HG02884 (cell line): ENCODE measurements around the gene SH3GL1.

Experiments used
- ATAC-seq: cut with Tn5 transposase; IDR thresholded peaks from one replicate; pipeline ENCODE4 v1.9.1; 2021; ENCODE audit warnings: mild to moderate bottlenecking, moderate library complexity; ENCODE audit not compliant: unreplicated experiment

The SH3GL1 gene

DNA sequence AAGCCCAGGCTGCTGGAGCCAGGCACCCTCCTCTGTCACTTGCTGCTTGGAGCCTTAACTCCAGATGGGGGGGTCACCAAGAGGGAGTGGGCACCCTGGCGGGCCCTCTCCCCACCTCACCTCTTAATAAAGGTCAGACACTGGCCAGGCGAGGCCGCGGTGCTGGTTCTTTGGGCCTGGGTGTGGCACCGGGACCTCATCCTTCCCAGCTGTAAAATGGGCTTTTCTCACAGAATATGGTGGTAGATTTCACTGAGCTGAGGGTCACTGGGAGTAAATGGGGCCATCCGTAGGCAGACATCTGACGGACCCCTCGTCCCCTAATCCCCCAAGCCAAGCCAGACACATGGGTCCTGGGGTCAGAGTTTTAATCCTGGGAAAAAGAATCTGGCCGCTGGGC, 76.7 kb downstream of the SH3GL1 start:
- ATAC-seq: no peak

DNA sequence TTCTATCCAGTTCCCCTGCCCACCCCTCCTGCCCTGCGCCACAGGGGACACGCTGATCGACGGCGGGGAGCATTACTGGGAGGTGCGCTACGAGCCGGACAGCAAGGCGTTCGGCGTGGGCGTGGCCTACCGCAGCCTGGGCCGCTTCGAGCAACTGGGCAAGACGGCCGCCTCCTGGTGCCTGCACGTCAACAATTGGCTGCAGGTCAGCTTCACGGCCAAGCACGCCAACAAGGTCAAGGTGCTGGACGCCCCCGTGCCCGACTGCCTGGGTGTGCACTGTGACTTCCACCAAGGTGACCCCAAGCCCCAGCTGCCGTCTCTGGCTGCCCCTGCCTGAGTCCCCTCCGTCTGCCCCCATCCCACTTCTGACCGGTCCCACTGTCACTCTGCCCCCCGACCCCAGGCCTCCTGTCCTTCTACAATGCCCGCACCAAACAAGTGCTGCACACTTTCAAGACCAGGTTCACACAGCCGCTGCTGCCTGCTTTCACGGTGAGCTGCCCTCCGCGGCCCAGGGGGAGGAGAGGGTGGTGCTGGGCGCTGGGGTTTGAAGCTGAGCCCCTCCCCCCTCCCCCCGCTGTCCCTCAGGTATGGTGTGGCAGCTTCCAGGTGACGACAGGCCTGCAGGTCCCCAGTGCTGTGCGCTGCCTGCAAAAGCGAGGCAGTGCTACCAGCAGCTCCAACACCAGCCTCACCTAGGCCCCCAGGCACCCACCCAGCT, 77.2 kb downstream of the SH3GL1 start:
- no peak for ATAC-seq

DNA sequence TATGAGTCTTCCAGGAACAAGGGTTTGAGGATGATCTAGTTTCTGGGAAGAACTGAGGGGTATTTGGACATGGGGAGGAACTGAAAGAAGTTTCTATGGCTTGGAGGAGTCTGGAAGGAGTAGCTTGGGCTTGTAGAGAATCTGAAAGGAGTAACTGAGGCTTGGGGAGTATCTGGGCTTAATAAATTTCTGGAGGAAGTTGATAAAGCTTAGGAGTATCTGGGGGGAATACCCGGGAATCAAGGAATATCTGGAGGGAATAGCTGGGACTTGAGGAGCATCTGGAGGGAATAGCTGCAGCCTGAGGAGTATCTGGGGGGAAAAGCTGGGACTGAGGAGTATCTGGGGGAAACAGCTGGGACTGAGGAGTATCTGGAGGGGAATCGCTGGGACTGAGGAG, 79.9 kb downstream of the SH3GL1 start:
- ATAC-seq: no peak

DNA sequence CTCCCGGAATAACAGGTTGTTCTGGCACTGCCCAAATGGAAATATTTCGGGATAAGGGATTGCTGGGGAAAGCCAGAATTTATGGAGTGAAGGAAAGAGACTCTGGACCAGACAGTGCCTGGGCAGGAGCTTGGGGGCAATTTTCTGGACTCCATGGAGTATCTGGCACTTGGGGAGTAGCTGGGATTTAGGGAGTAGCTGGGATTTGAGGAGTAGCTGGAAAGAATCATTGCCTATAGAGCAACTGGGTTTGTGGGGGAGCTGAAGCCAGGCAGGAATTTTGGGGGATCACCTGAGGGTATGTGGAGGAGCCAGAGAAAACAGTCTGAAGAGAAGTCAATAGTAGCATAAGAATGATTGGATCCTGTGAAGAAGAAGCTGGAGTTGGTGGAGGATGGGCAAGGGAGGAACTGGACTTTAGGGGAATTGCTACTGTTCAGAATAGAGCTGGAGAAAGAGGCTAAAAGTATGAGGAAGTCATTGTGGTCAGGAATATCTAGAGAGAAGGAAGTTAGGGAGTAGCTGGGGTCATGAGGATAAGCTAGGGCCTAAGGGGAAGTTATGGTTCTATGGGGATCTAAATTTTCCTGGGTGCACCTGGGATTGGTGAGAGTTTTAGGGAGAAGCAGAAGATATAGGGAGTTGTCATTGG, 81.2 kb downstream of the SH3GL1 start:
- no peak for ATAC-seq

DNA sequence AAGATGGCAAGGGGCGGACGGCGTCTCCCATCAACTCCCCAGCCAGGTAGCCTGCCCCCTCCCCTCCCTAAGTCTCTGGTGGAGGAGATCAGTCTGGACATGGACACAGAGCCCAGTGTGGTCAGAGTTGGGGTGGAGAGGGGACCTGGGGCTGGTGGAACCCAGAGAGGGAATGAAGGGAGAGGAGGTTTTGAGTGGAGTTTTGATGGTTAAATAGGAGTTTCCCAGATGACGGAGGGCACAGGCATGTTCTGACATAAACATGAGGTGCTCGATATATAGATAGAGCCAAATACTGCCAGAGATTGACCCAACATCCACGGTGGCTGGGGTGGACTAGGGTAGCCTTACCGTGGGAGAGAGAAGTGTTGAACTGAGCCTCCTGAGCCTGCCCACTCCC, 81.9 kb downstream of the SH3GL1 start:
- ATAC-seq: no peak

DNA sequence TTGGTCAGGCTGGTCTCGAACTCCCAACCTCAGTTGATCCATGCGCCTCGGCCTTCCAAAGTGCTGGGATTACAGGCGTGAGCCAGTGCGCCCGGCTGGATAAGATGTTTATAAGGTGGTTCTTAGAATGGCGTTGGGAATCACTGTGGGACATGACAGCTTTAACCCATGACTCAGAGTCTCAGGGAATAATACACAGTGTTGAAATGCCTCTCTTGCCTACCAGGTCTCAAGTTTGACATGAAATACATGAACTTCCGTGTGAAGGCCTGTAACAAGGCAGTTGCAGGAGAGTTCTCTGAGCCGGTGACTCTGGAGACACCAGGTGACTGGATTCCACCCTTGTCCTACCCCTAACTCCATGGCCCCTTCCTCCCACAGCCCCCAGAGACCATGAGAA, 83.4 kb downstream of the SH3GL1 start:
- no peak for ATAC-seq

DNA sequence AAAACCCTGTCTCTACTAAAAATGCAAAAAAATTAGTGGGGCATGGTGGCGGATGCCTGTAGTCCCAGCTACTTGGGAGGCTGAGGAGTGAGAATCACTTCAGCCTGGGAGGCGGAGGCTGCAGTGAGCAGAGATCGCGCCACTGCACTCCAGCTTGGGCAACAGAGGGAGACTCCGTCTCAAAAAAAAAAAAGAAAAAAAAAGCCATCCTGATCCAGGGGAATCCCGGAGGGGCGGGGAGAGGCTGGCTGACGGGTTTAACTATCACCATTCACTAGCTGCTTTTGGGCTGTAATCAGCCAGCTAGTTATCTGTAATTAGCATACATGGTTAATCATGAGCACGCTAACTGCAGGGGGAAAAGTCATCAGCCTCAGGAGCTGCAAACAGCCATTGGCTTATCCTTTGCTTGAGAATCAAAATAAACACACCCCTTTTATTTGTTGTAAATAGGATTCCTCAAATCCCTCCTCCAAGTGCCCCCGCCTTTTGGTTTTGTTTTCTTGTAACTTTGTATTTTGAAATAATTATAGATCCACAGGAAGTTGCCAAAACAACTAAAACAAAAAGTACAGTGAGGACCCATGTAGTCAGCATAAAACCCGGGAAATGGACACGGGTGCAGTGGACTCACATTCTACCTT, 86.4 kb downstream of the SH3GL1 start:
- no peak for ATAC-seq
